ENCODE results near the gene SLC16A8.
"Not testable (repeated sequence)": the region's sequence is repeated elsewhere in the genome, so short reads cannot be mapped to it uniquely, and the experiment has no call there.

DNA sequence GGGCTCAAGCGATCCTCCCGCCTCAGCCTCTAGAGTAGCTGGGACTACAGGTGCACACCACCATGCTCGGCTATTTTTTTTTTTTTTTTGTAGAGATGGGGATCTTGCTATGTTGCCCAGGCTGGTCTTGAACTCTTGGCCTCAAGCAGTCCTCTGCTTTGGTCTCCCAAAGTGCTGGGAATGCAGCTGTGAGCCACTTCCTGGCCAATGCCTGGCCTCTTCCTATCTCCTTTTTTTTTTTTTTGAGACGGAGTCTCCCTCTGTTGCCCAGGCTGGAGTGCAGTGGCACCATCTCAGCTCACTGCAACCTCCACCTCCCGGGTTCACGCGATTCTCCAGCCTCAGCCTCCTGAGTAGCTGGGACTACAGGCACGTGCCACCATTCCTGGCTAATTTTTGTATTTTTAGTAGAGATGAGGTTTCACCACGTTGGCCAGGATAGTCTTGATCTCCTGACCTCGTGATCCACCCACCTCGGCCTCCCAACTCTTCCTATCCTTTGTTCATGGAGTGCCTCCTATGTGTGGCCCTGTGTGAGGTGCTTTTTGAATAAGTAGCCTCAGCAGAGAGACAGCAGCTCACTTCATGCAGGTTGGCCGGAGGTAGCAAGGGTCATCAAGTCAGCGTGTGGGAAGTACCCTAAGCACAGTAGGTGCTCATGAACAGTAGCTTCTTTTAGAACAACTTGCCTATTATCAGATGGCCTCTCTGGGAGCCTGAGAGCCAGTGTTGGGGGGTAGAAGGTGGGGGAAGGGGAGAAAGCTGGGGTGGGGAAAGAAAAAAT, 46.4 kb downstream of the SLC16A8 start:
- TF ChIP-seq, protein P1, sequence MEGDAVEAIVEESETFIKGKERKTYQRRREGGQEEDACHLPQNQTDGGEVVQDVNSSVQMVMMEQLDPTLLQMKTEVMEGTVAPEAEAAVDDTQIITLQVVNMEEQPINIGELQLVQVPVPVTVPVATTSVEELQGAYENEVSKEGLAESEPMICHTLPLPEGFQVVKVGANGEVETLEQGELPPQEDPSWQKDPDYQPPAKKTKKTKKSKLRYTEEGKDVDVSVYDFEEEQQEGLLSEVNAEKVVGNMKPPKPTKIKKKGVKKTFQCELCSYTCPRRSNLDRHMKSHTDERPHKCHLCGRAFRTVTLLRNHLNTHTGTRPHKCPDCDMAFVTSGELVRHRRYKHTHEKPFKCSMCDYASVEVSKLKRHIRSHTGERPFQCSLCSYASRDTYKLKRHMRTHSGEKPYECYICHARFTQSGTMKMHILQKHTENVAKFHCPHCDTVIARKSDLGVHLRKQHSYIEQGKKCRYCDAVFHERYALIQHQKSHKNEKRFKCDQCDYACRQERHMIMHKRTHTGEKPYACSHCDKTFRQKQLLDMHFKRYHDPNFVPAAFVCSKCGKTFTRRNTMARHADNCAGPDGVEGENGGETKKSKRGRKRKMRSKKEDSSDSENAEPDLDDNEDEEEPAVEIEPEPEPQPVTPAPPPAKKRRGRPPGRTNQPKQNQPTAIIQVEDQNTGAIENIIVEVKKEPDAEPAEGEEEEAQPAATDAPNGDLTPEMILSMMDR (IDR thresholded peaks at IDR 0.05) = not testable (repeated sequence)
- TF ChIP-seq POLR2A (IDR thresholded peaks at IDR 0.05) = not testable (repeated sequence)
